BE2C (cell line): ENCODE results near the gene LONRF2.

Experiments
- DNase-seq: peaks from one replicate; pipeline ENCODE4 v3.0.0-alpha.2; 2020
- H3K27me3 ChIP-seq: fragments of 250-450 bp; sonication (Bioruptor Pico); 2 replicates; pipeline ENCODE4 v1.5.1; 2020; ENCODE audit warnings: mild to moderate bottlenecking
- H3K36me3 ChIP-seq: fragments of 250-450 bp; sonication (Bioruptor Pico); 2 replicates; pipeline ENCODE4 v1.5.1; 2020; ENCODE audit warnings: mild to moderate bottlenecking
- H3K4me1 ChIP-seq: fragments of 250-450 bp; sonication (Bioruptor Pico); 2 replicates; pipeline ENCODE4 v1.5.1; 2020
- H3K4me3 ChIP-seq: 2 replicates; pipeline ENCODE4 v1.5.1; 2011; ENCODE audit warnings: low read depth, low read length
- H3K9me3 ChIP-seq: fragments of 250-450 bp; sonication (Bioruptor Pico); 2 replicates; pipeline ENCODE4 v1.5.1; 2020
- CTCF ChIP-seq: IDR thresholded peaks from 2 replicates; pipeline ENCODE4 v1.5.1; 2012; ENCODE audit warnings: mild to moderate bottlenecking, low read depth, low read length

Gene LONRF2

GRCh38 chr2:100235581-100235980, 86.7 kb downstream of the LONRF2 start:
- Histone ChIP-seq H3K4me3 (no peak overlapping the region), H3K36me3 (no peaks in the 10 kb centered on the region), H3K9me3 (no peaks in the 10 kb centered on the region), H3K4me1 (no peaks in the 10 kb centered on the region), H3K27me3 (no peaks in the 10 kb centered on the region)
- no peak for TF ChIP-seq CTCF
- no peak for DNase-seq

- H3K4me1 ChIP-seq = no peaks in the 10 kb centered on the region
- H3K4me3 ChIP-seq = no peak overlapping the region
- DNase-seq = no peak
- H3K27me3 ChIP-seq = no peaks in the 10 kb centered on the region
- TF ChIP-seq CTCF = no peak
- no peaks in the 10 kb centered on the region for H3K36me3 ChIP-seq
- H3K9me3 ChIP-seq = no peaks in the 10 kb centered on the region
Observed at GRCh38 chr2:100235098-100235497, 87.2 kb downstream of the LONRF2 start.

GRCh38 chr2:100234141-100234540, 88.2 kb downstream of the LONRF2 start:
- Histone ChIP-seq H3K4me3 (no peak overlapping the region), H3K27me3 (no peaks in the 10 kb centered on the region), H3K4me1 (no peaks in the 10 kb centered on the region), H3K9me3 (no peaks in the 10 kb centered on the region), H3K36me3 (no peaks in the 10 kb centered on the region)
- TF ChIP-seq CTCF = no peak
- no peak for DNase-seq

- Histone ChIP-seq H3K9me3 (no peaks in the 10 kb centered on the region), H3K4me1 (no peaks in the 10 kb centered on the region), H3K4me3 (no peak overlapping the region), H3K27me3 (no peaks in the 10 kb centered on the region), H3K36me3 (no peaks in the 10 kb centered on the region)
- TF ChIP-seq CTCF = no peak
- DNase-seq = no peak
Observed at GRCh38 chr2:100233061-100233460, 89.2 kb downstream of the LONRF2 start.

- no peak for DNase-seq
- no peak for TF ChIP-seq CTCF
Observed at GRCh38 chr2:100230754-100231153, 91.5 kb downstream of the LONRF2 start.

GRCh38 chr2:100228967-100229366, 93.3 kb downstream of the LONRF2 start:
- H3K27me3 ChIP-seq = no peaks in the 10 kb centered on the region
- no peak for TF ChIP-seq CTCF
- H3K4me1 ChIP-seq = peaks cover 2% of the 10 kb centered on the region; the same call in 1 of the 2 replicates
- H3K4me3 ChIP-seq = no peak overlapping the region
- no peak for DNase-seq
- H3K36me3 ChIP-seq = no peaks in the 10 kb centered on the region
- H3K9me3 ChIP-seq = no peaks in the 10 kb centered on the region

More at GRCh38 chr2:100230754-100231153, 91.5 kb downstream of the LONRF2 start:
- no peaks in the 10 kb centered on the region for H3K36me3 ChIP-seq
- peaks cover 2% of the 10 kb centered on the region; the same call in 1 of the 2 replicates for H3K4me1 ChIP-seq
- H3K27me3 ChIP-seq = no peaks in the 10 kb centered on the region
- H3K9me3 ChIP-seq = no peaks in the 10 kb centered on the region
- H3K4me3 ChIP-seq = no peak overlapping the region
